Activated T-helper 17 cell treated with anti-CD3 and anti-CD28 coated beads, Interleukin-2, amount 50 U/mL, for 72 hours (primary cell): ENCODE measurements around the gene UROS. TPM values are rescaled to one million over a fixed set of nuclear protein-coding genes. Genes with fewer than 3 reads are reported as not detected.

Source experiments
- ATAC-seq: fragments of 150-1000 bp; cut with Tn5 transposase; replicated peaks from 2 replicates; pipeline ENCODE4 v1.10.0; 2021; ENCODE audit warnings: mild to moderate bottlenecking, moderate library complexity
- H3K27ac Mint-ChIP-seq: one replicate; pipeline ENCODE4 v1.8.0; 2022; ENCODE audit warnings: mixed read lengths
- H3K27me3 Mint-ChIP-seq: one replicate; pipeline ENCODE4 v1.8.0; 2022; ENCODE audit warnings: mixed read lengths
- H3K36me3 Mint-ChIP-seq: one replicate; pipeline ENCODE4 v1.8.0; 2022; ENCODE audit warnings: low read depth, mild to moderate bottlenecking, mixed read lengths
- H3K4me1 Mint-ChIP-seq: one replicate; pipeline ENCODE4 v1.8.0; 2022; ENCODE audit warnings: mixed read lengths
- H3K4me3 Mint-ChIP-seq: one replicate; pipeline ENCODE4 v1.8.0; 2022; ENCODE audit warnings: mild to moderate bottlenecking, mixed read lengths
- H3K9me3 Mint-ChIP-seq: one replicate; pipeline ENCODE4 v1.8.0; 2022; ENCODE audit warnings: mixed read lengths
- total RNA-seq, 2 donors: library from RNA; stranded (reverse); gene quantifications; one replicate each; pipeline ENCODE4 v1.2.3, GENCODE V29; 2022

Gene UROS
- total RNA-seq, 2 donors from 2014 or later: 23.0 to 41.1 TPM

GRCh38 chr10:125788156-125789034 is 34.7 kb downstream of the UROS start:
- peak overlapping the region; percentile 62 for H3K27ac Mint-ChIP-seq
- no peaks in the 10 kb centered on the region for H3K27me3 Mint-ChIP-seq
- peaks cover 27% of the 10 kb centered on the region for H3K36me3 Mint-ChIP-seq
- H3K4me3 Mint-ChIP-seq: no peak overlapping the region
- ATAC-seq: peak; percentile 62
- H3K4me1 Mint-ChIP-seq: peaks cover 5% of the 10 kb centered on the region
- no peaks in the 10 kb centered on the region for H3K9me3 Mint-ChIP-seq

GRCh38 chr10:125785791-125786190 is 37.3 kb downstream of the UROS start:
- no peaks in the 10 kb centered on the region for H3K9me3 Mint-ChIP-seq
- H3K27ac Mint-ChIP-seq: no peak overlapping the region
- H3K4me1 Mint-ChIP-seq: peaks cover 9% of the 10 kb centered on the region
- no peak overlapping the region for H3K4me3 Mint-ChIP-seq
- H3K27me3 Mint-ChIP-seq: no peaks in the 10 kb centered on the region
- peaks cover 4% of the 10 kb centered on the region for H3K36me3 Mint-ChIP-seq
- ATAC-seq: no peak

GRCh38 chr10:125783957-125784356 is 39.1 kb downstream of the UROS start:
- Mint-ChIP-seq H3K27ac (no peak overlapping the region), H3K4me3 (no peak overlapping the region), H3K4me1 (peaks cover 9% of the 10 kb centered on the region), H3K27me3 (no peaks in the 10 kb centered on the region), H3K36me3 (no peaks in the 10 kb centered on the region), H3K9me3 (no peaks in the 10 kb centered on the region)
- ATAC-seq: no peak

GRCh38 chr10:125783408-125783807 is 39.6 kb downstream of the UROS start:
- Mint-ChIP-seq H3K4me1 (peaks cover 9% of the 10 kb centered on the region), H3K9me3 (no peaks in the 10 kb centered on the region), H3K4me3 (no peak overlapping the region), H3K36me3 (no peaks in the 10 kb centered on the region), H3K27ac (no peak overlapping the region), H3K27me3 (peaks cover under 1% of the 10 kb centered on the region)
- ATAC-seq: no peak

GRCh38 chr10:125782616-125783015 is 40.4 kb downstream of the UROS start:
- Mint-ChIP-seq H3K27me3 (peaks cover 3% of the 10 kb centered on the region), H3K4me1 (peaks cover 9% of the 10 kb centered on the region), H3K36me3 (no peaks in the 10 kb centered on the region), H3K4me3 (no peak overlapping the region), H3K9me3 (no peaks in the 10 kb centered on the region), H3K27ac (no peak overlapping the region)
- ATAC-seq: no peak

- peaks cover 3% of the 10 kb centered on the region for H3K27me3 Mint-ChIP-seq
- H3K36me3 Mint-ChIP-seq: no peaks in the 10 kb centered on the region
- no peaks in the 10 kb centered on the region for H3K9me3 Mint-ChIP-seq
- H3K4me1 Mint-ChIP-seq: peaks cover 5% of the 10 kb centered on the region
- no peak overlapping the region for H3K27ac Mint-ChIP-seq
- ATAC-seq: no peak
- H3K4me3 Mint-ChIP-seq: no peak overlapping the region
These were observed 41.0 kb downstream of the UROS start for GRCh38 chr10:125782054-125782453.

GRCh38 chr10:125781374-125781773 is 41.7 kb downstream of the UROS start:
- Mint-ChIP-seq H3K27ac (no peak overlapping the region), H3K4me1 (peaks cover 4% of the 10 kb centered on the region), H3K9me3 (no peaks in the 10 kb centered on the region), H3K36me3 (no peaks in the 10 kb centered on the region), H3K27me3 (peaks cover 3% of the 10 kb centered on the region), H3K4me3 (no peak overlapping the region)
- ATAC-seq: no peak

GRCh38 chr10:125779403-125780327 is 43.4 kb downstream of the UROS start:
- no peak overlapping the region for H3K27ac Mint-ChIP-seq
- no peak for ATAC-seq
- no peaks in the 10 kb centered on the region for H3K36me3 Mint-ChIP-seq
- no peaks in the 10 kb centered on the region for H3K9me3 Mint-ChIP-seq
- H3K27me3 Mint-ChIP-seq: peaks cover 3% of the 10 kb centered on the region
- no peak overlapping the region for H3K4me3 Mint-ChIP-seq
- peaks cover 4% of the 10 kb centered on the region for H3K4me1 Mint-ChIP-seq

GRCh38 chr10:125778556-125778955 is 44.5 kb downstream of the UROS start:
- Mint-ChIP-seq H3K27ac (no peak overlapping the region), H3K36me3 (no peaks in the 10 kb centered on the region), H3K27me3 (peaks cover 7% of the 10 kb centered on the region), H3K9me3 (no peaks in the 10 kb centered on the region), H3K4me3 (no peak overlapping the region), H3K4me1 (peaks cover 4% of the 10 kb centered on the region)
- ATAC-seq: no peak

GRCh38 chr10:125777806-125778205 is 45.3 kb downstream of the UROS start:
- peaks cover 7% of the 10 kb centered on the region for H3K27me3 Mint-ChIP-seq
- no peak overlapping the region for H3K4me3 Mint-ChIP-seq
- peaks cover 4% of the 10 kb centered on the region for H3K4me1 Mint-ChIP-seq
- H3K9me3 Mint-ChIP-seq: no peaks in the 10 kb centered on the region
- no peak overlapping the region for H3K27ac Mint-ChIP-seq
- no peak for ATAC-seq
- no peaks in the 10 kb centered on the region for H3K36me3 Mint-ChIP-seq

GRCh38 chr10:125775491-125776106 is 47.5 kb downstream of the UROS start, which contains the start of gene MMP21:
Gene MMP21, minus strand, starts transcription at chr10:125775821. Its CDS starts 0 bp downstream, at chr10:125775821.
- Mint-ChIP-seq H3K27ac (no peak within 1 kb of the TSS), H3K27me3 (peaks cover 7% of the 10 kb centered on the region), H3K9me3 (no peaks in the 10 kb centered on the region), H3K4me1 (no peaks in the 10 kb centered on the region), H3K4me3 (no peak within 1 kb of the TSS), H3K36me3 (no peaks in the 10 kb centered on the region)
- ATAC-seq: no peak

- ATAC-seq: no peak
- Mint-ChIP-seq H3K27me3 (peaks cover 7% of the 10 kb centered on the region), H3K27ac (no peak overlapping the region), H3K36me3 (no peaks in the 10 kb centered on the region), H3K4me1 (no peaks in the 10 kb centered on the region), H3K4me3 (no peak overlapping the region), H3K9me3 (no peaks in the 10 kb centered on the region)
These were observed 48.4 kb downstream of the UROS start for GRCh38 chr10:125774581-125775191.

GRCh38 chr10:125773687-125774543 is 49.1 kb downstream of the UROS start:
- no peaks in the 10 kb centered on the region for H3K4me1 Mint-ChIP-seq
- no peak for ATAC-seq
- peaks cover 7% of the 10 kb centered on the region for H3K27me3 Mint-ChIP-seq
- H3K4me3 Mint-ChIP-seq: no peak overlapping the region
- no peak overlapping the region for H3K27ac Mint-ChIP-seq
- H3K9me3 Mint-ChIP-seq: no peaks in the 10 kb centered on the region
- peaks cover 6% of the 10 kb centered on the region for H3K36me3 Mint-ChIP-seq
